WI38 (cell line): ENCODE data around the gene NPHP4.

Source experiments
- H3K4me3 ChIP-seq: 2 replicates; pipeline ENCODE4 v1.5.1; 2011; ENCODE audit warnings: low read depth, mild to moderate bottlenecking, control low read depth, low read length
- CTCF ChIP-seq: IDR thresholded peaks from 2 replicates; pipeline ENCODE4 v1.5.1; 2012; ENCODE audit warnings: low read depth, mild to moderate bottlenecking, control low read depth, low read length

The NPHP4 gene

GRCh38 chr1:5997316-5997715 is 5.1 kb upstream of the NPHP4 start:
- no peak overlapping the region for H3K4me3 ChIP-seq
- no peak for TF ChIP-seq CTCF

GRCh38 chr1:5996641-5997270 is 4.5 kb upstream of the NPHP4 start:
- H3K4me3 ChIP-seq, result no peak overlapping the region
- TF ChIP-seq CTCF, result no peak

GRCh38 chr1:5995871-5996630 is 3.8 kb upstream of the NPHP4 start:
- H3K4me3 ChIP-seq, result no peak overlapping the region
- TF ChIP-seq CTCF, result no peak

DNA sequence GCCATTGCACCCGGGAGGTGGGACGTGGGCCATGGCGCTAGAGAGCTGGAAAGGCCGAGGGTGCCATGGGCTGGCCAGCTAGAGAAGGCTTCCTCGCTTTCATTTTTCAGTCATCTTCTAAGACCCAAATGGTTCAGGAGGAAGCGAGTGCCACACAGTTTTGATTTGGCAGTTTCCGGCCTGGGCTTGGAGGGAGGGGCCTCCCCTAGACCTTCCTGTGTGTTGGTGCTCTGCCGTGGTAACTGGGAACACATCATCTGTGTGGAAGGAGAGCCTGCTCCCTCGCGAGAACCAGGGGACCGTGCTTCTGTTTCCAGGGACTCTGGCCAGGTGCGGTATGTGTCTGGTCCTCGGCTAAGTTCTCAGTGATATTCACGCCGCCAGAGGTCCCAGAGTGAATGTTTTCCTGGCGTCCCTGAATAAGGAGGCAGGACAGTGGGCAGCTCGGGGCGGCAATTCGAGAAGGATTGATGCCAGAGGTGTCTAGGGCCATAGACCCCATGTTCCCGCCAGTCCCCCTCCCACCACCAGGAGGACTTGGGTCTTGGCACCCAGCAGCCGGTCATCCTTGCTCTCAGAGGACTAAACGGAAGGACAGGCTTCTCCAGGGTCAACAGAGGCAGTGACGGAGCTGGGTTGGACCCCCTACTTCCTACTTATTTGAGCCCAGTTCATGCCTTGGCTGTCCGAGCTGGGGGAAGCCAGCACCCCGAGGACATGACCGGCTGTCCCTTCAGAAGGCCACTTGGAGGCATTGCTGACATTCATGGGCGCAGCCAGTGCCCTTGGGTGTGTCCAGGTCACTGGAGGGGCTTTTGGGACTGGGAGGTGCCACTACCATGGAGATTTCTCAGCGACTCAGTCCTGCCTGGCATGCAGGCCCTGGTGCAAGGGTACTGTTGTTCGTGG is 2.7 kb upstream of the NPHP4 start:
- H3K4me3 ChIP-seq, result no peak overlapping the region
- no peak for TF ChIP-seq CTCF

- TF ChIP-seq CTCF, result no peak
- peak overlapping the region; percentile 77 for H3K4me3 ChIP-seq
Observed at GRCh38 chr1:5993556-5994491, 1.6 kb upstream of the NPHP4 start.

- H3K4me3 ChIP-seq, result peak overlapping the region; percentile 77
- TF ChIP-seq CTCF, result no peak
Observed at GRCh38 chr1:5992814-5993555, 760 bp upstream of the NPHP4 start.
